GM12801 (cell line): ENCODE measurements around the gene S100A7A.

Source experiments
- CTCF ChIP-seq: IDR thresholded peaks from one replicate; pipeline ENCODE4 v1.5.1; 2011; ENCODE audit warnings: control low read depth; ENCODE audit not compliant: insufficient read length; ENCODE audit errors: extremely low read depth

Gene S100A7A

GRCh38 chr1:153465811-153466636 lies 49.7 kb downstream of the S100A7A start:
- TF ChIP-seq CTCF, result no peak

DNA sequence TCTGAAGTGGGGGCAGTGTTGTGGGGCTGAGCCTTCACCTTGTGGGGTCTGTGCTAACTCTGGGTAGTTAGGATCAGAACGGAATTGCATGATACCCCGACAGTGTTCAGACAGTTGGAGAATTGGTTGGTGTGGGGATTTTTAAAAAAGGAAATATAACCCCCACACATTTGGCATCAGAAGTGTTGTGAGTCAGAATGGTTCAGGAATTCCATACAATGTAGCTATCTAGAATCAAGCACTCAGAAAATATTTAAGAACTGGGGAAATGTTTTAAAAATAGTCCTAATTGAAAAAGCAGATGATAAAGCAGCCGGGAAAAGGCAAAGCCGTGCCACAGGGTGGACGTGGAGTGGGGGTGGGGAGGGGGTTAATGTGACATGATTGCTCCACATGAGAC lies 50.6 kb downstream of the S100A7A start:
- TF ChIP-seq CTCF, result no peak

DNA sequence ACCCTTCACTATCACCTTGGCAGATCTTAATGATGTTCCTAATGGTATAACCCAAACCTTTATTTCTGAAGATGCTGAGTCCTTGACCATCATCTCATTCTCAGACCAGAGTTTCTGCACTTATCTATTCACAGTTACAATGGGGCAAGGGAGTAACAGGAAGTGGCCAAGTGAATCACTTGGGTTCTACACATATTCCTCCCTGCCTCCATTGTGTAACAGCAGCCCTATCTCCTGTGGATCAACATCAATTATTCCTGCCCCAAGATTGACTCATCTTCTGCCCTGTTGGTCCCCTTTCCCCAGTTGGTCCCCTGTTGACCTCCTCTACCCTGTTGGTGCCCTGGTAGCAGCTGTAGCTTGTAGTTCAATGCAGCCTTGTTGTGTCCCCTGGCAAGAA lies 54.4 kb downstream of the S100A7A start:
- no peak for TF ChIP-seq CTCF
